Measurements from ENCODE around the gene GPNMB.
"Not testable (repeated sequence)": the region's sequence is repeated elsewhere in the genome, so short reads cannot be mapped to it uniquely, and the experiment has no call there.

GPNMB gene

DNA sequence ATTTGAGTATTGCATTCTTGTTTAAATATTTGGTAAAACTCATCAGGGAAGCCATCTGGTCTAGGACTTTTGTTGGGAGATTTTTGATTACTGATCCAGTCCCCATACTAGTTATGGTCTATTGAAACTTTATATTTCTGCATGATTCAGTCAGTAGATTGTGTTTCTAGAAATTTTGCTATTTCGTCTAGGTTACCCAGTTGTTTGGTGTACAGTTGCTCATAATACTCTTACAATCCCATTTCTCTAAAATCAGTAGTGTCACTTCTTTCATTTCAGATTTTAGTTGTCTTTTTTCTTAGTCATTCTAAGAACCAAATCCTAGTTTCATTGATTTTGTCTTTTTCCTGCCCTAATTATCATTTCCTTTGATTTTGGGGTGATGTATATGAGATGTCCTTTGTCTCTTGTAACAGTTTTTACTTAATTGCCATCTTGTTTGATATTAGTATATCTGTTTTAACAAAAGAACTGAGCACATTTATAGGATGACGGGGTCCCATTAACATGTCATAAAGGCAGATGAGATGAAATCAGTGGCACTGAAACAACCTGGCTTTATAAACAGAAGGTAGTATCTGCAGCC lies 60.5 kb downstream of the GPNMB start:
- DNase-seq (ENCODE audit: low spot score): no peak

DNA sequence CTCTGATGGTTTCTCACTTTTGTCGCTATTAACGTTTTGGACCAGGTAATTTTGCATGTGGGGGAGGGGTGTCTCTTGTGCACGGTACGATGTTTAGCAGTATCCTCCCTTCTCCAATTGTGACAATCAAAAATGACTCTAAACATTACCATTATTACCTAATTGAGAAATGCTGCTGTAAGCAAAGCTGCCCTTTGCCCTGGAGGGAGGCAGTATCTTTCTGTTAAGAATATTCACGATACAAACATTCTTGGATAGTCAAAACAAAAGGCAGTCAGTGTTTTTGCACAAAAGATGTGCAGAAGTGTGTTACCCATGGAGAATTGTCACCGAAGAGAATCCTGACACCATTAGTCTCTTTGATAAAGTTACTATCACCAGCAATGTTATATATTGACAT lies 62.2 kb downstream of the GPNMB start:
- no peak for DNase-seq (ENCODE audit: low spot score)

DNA sequence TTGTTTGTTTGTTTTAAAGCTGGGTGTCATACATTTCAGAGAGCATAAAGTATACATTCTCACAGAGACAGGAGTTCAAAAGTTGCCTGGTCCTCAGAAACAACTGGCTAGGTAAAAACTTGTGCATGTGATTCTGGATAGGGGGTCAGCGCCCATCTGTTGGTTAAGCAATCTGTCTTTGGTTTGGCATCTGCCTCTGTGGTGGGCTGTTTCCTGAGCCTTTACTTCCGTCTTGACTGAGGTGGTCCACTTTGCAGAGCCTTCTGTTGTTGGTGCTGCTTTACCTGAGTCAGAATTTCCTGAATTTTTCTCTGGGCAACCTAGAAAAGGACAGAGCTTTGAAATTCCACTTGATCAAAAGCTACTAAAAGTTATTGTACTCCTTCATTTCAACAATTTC lies 65.6 kb downstream of the GPNMB start:
- not testable (repeated sequence) for DNase-seq (ENCODE audit: low spot score)

DNA sequence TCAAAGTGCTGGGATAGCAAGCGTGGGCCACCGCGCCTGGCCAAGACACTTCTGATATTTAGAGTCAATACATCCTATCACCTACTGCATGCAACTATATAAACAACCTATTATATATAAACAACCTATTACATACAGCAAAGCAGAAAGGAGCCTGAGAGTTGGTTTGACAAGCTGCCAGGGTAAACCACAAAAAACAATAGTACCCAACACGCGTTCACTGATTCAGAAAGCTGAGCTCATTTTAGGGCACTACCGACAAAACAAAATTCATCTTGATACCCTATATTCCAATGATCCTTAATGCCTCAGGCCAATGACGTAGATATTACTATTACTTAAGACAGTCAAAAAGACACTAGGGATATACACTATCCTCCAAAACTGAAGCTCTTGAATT lies 68.8 kb downstream of the GPNMB start:
- DNase-seq (ENCODE audit: low spot score): no peak

Data from GM03348 (cell line).